ENCODE results near the gene CPA4. TPM values are rescaled to one million over a fixed set of nuclear protein-coding genes. Genes with fewer than 3 reads are reported as not detected.

Gene CPA4
- total RNA-seq, 6 experiments from 2014 or later: 5.8 to 23.2 (median 20.0) TPM

- DNase-seq: no peak
- Mint-ChIP-seq H3K27me3 (ENCODE audit: insufficient read depth) (peaks cover 33% of the 10 kb centered on the region), H3K36me3 (ENCODE audit: low read depth) (peaks cover 24% of the 10 kb centered on the region), H3K9me3 (peaks cover 4% of the 10 kb centered on the region; the same call in 1 of the 2 replicates), H3K4me3 (no peak overlapping the region), H3K4me1 (ENCODE audit: low read depth) (peaks cover 27% of the 10 kb centered on the region), H3K27ac (no peak overlapping the region)
- no peak for TF ChIP-seq CTCF (IDR thresholded peaks at IDR 0.05)
These were observed 5.8 kb downstream of the CPA4 start for GRCh38 chr7:130298544-130299326.

- Mint-ChIP-seq H3K27ac (no peak overlapping the region), H3K9me3 (peaks cover 3% of the 10 kb centered on the region; the same call in 1 of the 2 replicates), H3K36me3 (ENCODE audit: low read depth) (peaks cover 22% of the 10 kb centered on the region), H3K4me1 (ENCODE audit: low read depth) (peaks cover 15% of the 10 kb centered on the region), H3K27me3 (ENCODE audit: insufficient read depth) (peaks cover 39% of the 10 kb centered on the region), H3K4me3 (no peak overlapping the region)
- DNase-seq: no peak
- TF ChIP-seq CTCF (IDR thresholded peaks at IDR 0.05): no peak
These were observed 6.9 kb downstream of the CPA4 start for GRCh38 chr7:130299866-130300265.

- H3K27me3 Mint-ChIP-seq (ENCODE audit: insufficient read depth): peaks cover 42% of the 10 kb centered on the region
- no peak for DNase-seq
- H3K36me3 Mint-ChIP-seq (ENCODE audit: low read depth): peaks cover 14% of the 10 kb centered on the region
- no peak overlapping the region for H3K27ac Mint-ChIP-seq
- H3K9me3 Mint-ChIP-seq: no peaks in the 10 kb centered on the region
- H3K4me1 Mint-ChIP-seq (ENCODE audit: low read depth): peaks cover 2% of the 10 kb centered on the region
- no peak overlapping the region for H3K4me3 Mint-ChIP-seq
- TF ChIP-seq CTCF (IDR thresholded peaks at IDR 0.05): no peak
These were observed 8.6 kb downstream of the CPA4 start for GRCh38 chr7:130301501-130302020.

- no peaks in the 10 kb centered on the region for H3K4me1 Mint-ChIP-seq (ENCODE audit: low read depth)
- H3K36me3 Mint-ChIP-seq (ENCODE audit: low read depth): peaks cover 14% of the 10 kb centered on the region
- DNase-seq: no peak
- H3K27me3 Mint-ChIP-seq (ENCODE audit: insufficient read depth): peaks cover 42% of the 10 kb centered on the region
- no peak overlapping the region for H3K27ac Mint-ChIP-seq
- no peaks in the 10 kb centered on the region for H3K9me3 Mint-ChIP-seq
- no peak overlapping the region for H3K4me3 Mint-ChIP-seq
- no peak for TF ChIP-seq CTCF (IDR thresholded peaks at IDR 0.05)
These were observed 9.7 kb downstream of the CPA4 start for GRCh38 chr7:130302649-130303048.

GRCh38 chr7:130303127-130303526, 10.2 kb downstream of the CPA4 start:
- Mint-ChIP-seq H3K36me3 (ENCODE audit: low read depth) (peaks cover 14% of the 10 kb centered on the region), H3K27ac (no peak overlapping the region), H3K4me3 (no peak overlapping the region), H3K9me3 (no peaks in the 10 kb centered on the region), H3K27me3 (ENCODE audit: insufficient read depth) (peaks cover 42% of the 10 kb centered on the region), H3K4me1 (ENCODE audit: low read depth) (no peaks in the 10 kb centered on the region)
- no peak for DNase-seq
- no peak for TF ChIP-seq CTCF (IDR thresholded peaks at IDR 0.05)
